Anterior cingulate cortex (tissue), 58 donors: ENCODE measurements around the gene OR8D1.
"Not testable (repeated sequence)": the region's sequence is repeated elsewhere in the genome, so short reads cannot be mapped to it uniquely, and the experiment has no call there.

Experiments used
- DNase-seq, 58 donors: peaks; one replicate each; lab custom pipeline; 2025; lab: John Stamatoyannopoulos, UW

Gene OR8D1

DNA sequence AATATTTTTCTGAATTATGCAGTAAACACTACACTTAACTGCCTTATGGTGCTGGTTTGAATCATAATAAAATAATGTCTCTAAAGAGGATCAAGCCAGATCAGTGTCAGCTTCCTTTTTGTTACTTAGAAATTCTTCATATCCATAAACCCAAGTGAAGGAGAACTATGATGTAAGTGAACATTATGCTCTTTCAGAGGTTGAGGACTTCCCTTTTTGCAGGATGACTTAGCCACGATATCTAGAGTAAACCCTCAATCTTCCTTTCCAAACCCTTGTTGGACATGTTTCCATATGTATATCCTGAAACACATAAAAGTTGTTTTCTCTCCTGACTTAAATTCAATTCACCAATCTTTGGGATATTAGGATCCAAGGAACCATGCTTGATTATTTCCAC is 19.1 kb downstream of the OR8D1 start:
- no peak for DNase-seq

- DNase-seq, result no peak
These were observed 28.0 kb downstream of the OR8D1 start for GRCh38 chr11:124285610-124286344.

DNA sequence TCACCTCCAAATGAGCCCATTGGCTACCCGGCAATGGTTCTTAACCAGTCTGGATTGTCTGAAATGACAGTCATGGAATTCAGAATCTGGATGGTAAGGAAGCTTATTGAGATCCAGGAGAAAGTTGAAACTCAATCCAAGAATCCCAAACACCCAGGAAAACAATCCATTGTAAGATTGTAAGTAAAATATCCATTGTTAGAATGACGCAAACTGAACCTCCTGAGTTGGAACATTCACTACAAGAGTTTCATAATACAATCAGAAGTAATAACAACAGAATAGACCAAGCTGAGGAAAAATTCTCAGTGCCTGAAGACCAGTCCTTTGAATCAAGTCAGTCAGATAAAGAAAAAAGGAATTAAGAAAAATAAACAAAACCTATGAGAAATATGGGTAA is 35.5 kb downstream of the OR8D1 start:
- no peak for DNase-seq

- no peak for DNase-seq
These were observed 35.9 kb downstream of the OR8D1 start for GRCh38 chr11:124277804-124278203.

- no peak for DNase-seq
These were observed 36.5 kb downstream of the OR8D1 start for GRCh38 chr11:124277207-124277606.

GRCh38 chr11:124276081-124276480 is 37.7 kb downstream of the OR8D1 start:
- DNase-seq, result no peak

- DNase-seq, result no peak
These were observed 39.7 kb downstream of the OR8D1 start for GRCh38 chr11:124274000-124274399.

GRCh38 chr11:124270886-124271285 is 42.9 kb downstream of the OR8D1 start:
- not testable (repeated sequence) for DNase-seq

DNA sequence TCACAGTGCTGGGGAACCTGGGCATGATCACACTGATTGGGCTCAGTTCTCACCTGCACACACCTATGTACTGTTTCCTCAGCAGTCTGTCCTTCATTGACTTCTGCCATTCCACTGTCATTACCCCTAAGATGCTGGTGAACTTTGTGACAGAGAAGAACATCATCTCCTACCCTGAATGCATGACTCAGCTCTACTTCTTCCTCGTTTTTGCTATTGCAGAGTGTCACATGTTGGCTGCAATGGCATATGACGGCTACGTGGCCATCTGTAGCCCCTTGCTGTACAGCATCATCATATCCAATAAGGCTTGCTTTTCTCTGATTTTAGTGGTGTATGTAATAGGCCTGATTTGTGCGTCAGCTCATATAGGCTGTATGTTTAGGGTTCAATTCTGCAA is 48.7 kb downstream of the OR8D1 start:
- not testable (repeated sequence) for DNase-seq

DNA sequence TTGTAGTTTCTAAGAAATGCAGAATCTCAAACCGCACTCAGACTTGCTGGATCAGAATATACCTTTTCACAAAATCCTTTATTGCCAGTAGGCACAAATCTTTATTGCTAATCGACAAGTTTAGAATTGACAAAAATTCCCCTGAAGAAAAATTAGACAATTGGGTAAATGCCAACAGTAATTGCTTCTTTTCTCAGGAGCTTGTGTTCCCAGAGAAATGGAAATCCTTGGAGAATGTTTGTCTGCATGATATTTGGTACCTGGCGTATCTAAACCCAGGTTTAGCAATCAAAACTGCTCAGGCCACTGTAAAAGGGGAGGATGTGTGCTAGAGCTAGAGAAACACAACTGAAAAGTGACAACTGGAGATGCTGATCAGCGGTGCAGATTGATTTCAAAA is 57.7 kb downstream of the OR8D1 start, which contains the start of gene OR8G5:
TSS of gene OR8G5 (plus strand) at position 301 of the 400 bp plus-strand sequence. CDS start 8,556 bp downstream, outside the sequence.
- no peak for DNase-seq
